ENCODE measurements around the gene GRM7.

DNA sequence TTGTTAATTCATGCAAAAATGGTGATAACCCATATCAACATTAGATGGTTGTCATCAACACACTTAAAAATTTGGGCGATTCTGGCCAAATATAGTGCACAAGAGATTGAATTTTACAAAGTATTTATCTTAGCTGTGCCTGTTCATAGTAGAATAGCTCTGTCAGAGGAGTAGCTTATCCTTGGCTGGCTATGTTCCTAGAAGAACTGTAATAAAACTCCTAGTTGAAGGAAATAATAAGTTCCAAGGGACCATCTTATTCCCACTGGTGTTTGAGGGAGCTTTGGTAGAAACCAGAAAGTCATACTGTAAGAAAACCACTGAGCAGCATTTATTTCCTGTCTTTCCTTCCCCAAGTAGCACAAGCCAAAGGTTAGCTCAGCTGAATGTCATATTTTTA lies 201.8 kb downstream of the GRM7 start:
- TF ChIP-seq, protein P1, sequence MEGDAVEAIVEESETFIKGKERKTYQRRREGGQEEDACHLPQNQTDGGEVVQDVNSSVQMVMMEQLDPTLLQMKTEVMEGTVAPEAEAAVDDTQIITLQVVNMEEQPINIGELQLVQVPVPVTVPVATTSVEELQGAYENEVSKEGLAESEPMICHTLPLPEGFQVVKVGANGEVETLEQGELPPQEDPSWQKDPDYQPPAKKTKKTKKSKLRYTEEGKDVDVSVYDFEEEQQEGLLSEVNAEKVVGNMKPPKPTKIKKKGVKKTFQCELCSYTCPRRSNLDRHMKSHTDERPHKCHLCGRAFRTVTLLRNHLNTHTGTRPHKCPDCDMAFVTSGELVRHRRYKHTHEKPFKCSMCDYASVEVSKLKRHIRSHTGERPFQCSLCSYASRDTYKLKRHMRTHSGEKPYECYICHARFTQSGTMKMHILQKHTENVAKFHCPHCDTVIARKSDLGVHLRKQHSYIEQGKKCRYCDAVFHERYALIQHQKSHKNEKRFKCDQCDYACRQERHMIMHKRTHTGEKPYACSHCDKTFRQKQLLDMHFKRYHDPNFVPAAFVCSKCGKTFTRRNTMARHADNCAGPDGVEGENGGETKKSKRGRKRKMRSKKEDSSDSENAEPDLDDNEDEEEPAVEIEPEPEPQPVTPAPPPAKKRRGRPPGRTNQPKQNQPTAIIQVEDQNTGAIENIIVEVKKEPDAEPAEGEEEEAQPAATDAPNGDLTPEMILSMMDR (conservative IDR thresholded peaks at IDR 0.05 in 1 of 2, IDR thresholded peaks at IDR 0.05 in 1 of 2; ENCODE audit: extremely low read depth in 1 of 2, insufficient read depth in 1 of 2, low read depth in 1 of 2, low read length in 2 of 2) = no peak
- TF ChIP-seq EZH2 (IDR thresholded peaks at IDR 0.05; ENCODE audit: borderline replicate concordance, low read length) = no peak

All from mammary epithelial cell (primary cell).